ENCODE results near the gene NRXN3. TPM values are rescaled to one million over a fixed set of nuclear protein-coding genes. Genes with fewer than 3 reads are reported as not detected.
"Not testable (repeated sequence)": the region's sequence is repeated elsewhere in the genome, so short reads cannot be mapped to it uniquely, and the experiment has no call there.

NRXN3 gene
- total and polyA plus RNA-seq, 2 experiments from 2014 or later: 0.08 to 0.11 TPM

DNA sequence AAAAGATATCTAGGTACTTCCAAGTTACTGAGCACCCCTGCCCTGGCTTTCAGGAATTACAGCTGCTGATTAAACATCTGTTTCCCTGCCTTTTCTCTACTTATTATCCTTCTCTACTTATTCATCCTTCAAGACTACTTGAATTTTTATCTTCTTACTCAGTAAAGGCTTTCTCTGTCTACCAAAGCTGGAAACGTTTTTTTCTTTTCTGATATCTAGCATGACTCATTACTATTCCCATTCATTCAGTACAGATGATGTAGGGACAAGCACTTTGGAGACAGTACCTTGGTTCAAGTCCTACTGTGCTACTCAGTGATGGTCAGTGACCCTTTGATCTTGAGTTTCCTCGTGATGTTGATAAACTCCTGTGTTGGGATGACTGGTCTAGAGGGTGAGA is 848.7 kb downstream of the NRXN3 start:
- TF ChIP-seq EZH2phosphoT487 (IDR thresholded peaks at IDR 0.05; ENCODE audit: insufficient read depth, low read depth) (no peak), EZH2 (IDR thresholded peaks at IDR 0.05; ENCODE audit: insufficient read depth, poor library complexity, severe bottlenecking) (no peak)
- H3K9me3 ChIP-seq (ENCODE audit: low read depth): no peaks in the 10 kb centered on the region
- H4K20me1 ChIP-seq (ENCODE audit: insufficient read depth): no peaks in the 10 kb centered on the region
- H3K27ac ChIP-seq: no peak overlapping the region
- H3K9ac ChIP-seq: no peak overlapping the region
- no peaks in the 10 kb centered on the region for H3K27me3 ChIP-seq (replicated peaks; ENCODE audit: insufficient read depth)
- H3F3A ChIP-seq (ENCODE audit: insufficient read depth): no peaks in the 10 kb centered on the region; the same call in 1 of the 2 replicates
- no peak overlapping the region for H3K4me3 ChIP-seq
- no peak overlapping the region for H2AFZ ChIP-seq
- peak; percentile 56 for DNase-seq
- no peaks in the 10 kb centered on the region for H3K9me2 ChIP-seq (ENCODE audit: insufficient read depth)
- no peak overlapping the region for H3K4me2 ChIP-seq (ENCODE audit: unreplicated experiment)
- no peaks in the 10 kb centered on the region for H3K79me2 ChIP-seq (ENCODE audit: insufficient read depth)
- in situ Hi-C loops (cut with MboI): no loop called here
- no peaks in the 10 kb centered on the region for H3K36me3 ChIP-seq (ENCODE audit: low read depth)
- WGBS, 2 experiments (ENCODE audit: low coverage in 1 of 2, low lambda C conversion rate in 2 of 2, missing lambda C conversion rate in 2 of 2): 21 to 26% methylated on average over 2 of the region's 2 CpGs
- peaks cover 10% of the 10 kb centered on the region; the same call in 1 of the 2 replicates for H3K4me1 ChIP-seq (ENCODE audit: insufficient read depth)

DNA sequence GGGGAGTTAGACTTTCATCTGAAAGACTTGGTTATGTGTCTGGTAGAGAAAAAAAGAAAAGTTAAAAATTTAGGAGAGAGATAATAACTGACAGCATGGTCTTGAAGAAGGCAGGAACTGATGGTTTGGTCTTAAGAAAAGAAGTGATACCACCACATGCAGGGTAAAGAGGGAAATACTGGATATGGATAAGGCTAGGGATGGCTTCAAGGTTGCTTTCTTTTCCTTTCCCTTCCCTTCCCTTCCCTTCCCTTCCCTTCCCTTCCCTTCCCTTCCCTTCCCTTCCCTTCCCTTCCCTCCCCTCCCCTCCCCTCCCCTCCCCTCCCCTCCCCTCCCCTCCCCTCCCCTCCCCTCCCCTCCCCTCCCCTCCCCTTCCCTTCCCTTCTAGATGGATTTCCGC is 849.7 kb downstream of the NRXN3 start:
- H3K4me3 ChIP-seq; in situ Hi-C loops (cut with MboI); H3K27ac ChIP-seq; H3K9me2 ChIP-seq (ENCODE audit: insufficient read depth); H3K36me3 ChIP-seq (ENCODE audit: low read depth); DNase-seq; H3K9ac ChIP-seq; H3F3A ChIP-seq (ENCODE audit: insufficient read depth); H3K79me2 ChIP-seq (ENCODE audit: insufficient read depth); H3K27me3 ChIP-seq (replicated peaks; ENCODE audit: insufficient read depth); H4K20me1 ChIP-seq (ENCODE audit: insufficient read depth); H2AFZ ChIP-seq; H3K9me3 ChIP-seq (ENCODE audit: low read depth); H3K4me2 ChIP-seq (ENCODE audit: unreplicated experiment): not testable (repeated sequence)
- WGBS, 2 experiments (ENCODE audit: low coverage in 1 of 2, low lambda C conversion rate in 2 of 2, missing lambda C conversion rate in 2 of 2): 40% methylated on average over 1 of the region's 1 CpG; no CpG with 5 or more reads in 1 of the 2 experiments
- peaks cover 10% of the 10 kb centered on the region; the same call in 1 of the 2 replicates for H3K4me1 ChIP-seq (ENCODE audit: insufficient read depth)

DNA sequence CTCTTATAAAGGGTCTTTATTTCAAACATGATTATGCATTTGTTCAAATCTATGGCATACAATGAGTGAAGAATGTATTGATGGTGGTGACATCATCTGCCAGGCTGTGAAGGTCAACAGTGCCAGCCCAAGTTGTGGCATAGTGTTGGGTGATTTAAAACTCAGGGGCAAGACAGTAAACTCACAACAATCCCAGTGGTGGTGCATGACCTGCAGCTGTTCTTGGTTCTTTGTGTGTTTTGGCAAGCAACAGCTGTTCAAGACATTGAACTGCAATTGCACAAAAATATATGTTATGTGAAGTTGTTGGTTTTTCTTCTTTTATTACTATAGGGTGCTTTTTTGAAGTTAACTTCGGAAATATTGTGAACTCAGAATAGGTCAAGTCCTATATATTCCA is 851.6 kb downstream of the NRXN3 start:
- no peak overlapping the region for H3K4me3 ChIP-seq
- H2AFZ ChIP-seq: no peak overlapping the region
- no peaks in the 10 kb centered on the region; the same call in 1 of the 2 replicates for H3F3A ChIP-seq (ENCODE audit: insufficient read depth)
- no peak for DNase-seq
- no peaks in the 10 kb centered on the region for H4K20me1 ChIP-seq (ENCODE audit: insufficient read depth)
- H3K9me2 ChIP-seq (ENCODE audit: insufficient read depth): no peaks in the 10 kb centered on the region
- peaks cover 7% of the 10 kb centered on the region; the same call in 1 of the 2 replicates for H3K4me1 ChIP-seq (ENCODE audit: insufficient read depth)
- in situ Hi-C loops (cut with MboI): no loop called here
- no peak for TF ChIP-seq EZH2phosphoT487 (IDR thresholded peaks at IDR 0.05; ENCODE audit: insufficient read depth, low read depth)
- no peak for TF ChIP-seq EZH2 (IDR thresholded peaks at IDR 0.05; ENCODE audit: insufficient read depth, poor library complexity, severe bottlenecking)
- H3K27ac ChIP-seq: no peak overlapping the region
- H3K27me3 ChIP-seq (replicated peaks; ENCODE audit: insufficient read depth): no peaks in the 10 kb centered on the region
- WGBS, 2 experiments (ENCODE audit: low coverage in 1 of 2, low lambda C conversion rate in 2 of 2, missing lambda C conversion rate in 2 of 2): 35 to 66% methylated on average over 1 of the region's 1 CpG
- H3K9me3 ChIP-seq (ENCODE audit: low read depth): no peaks in the 10 kb centered on the region
- no peaks in the 10 kb centered on the region for H3K36me3 ChIP-seq (ENCODE audit: low read depth)
- H3K79me2 ChIP-seq (ENCODE audit: insufficient read depth): no peaks in the 10 kb centered on the region
- no peak overlapping the region for H3K4me2 ChIP-seq (ENCODE audit: unreplicated experiment)
- H3K9ac ChIP-seq: no peak overlapping the region

DNA sequence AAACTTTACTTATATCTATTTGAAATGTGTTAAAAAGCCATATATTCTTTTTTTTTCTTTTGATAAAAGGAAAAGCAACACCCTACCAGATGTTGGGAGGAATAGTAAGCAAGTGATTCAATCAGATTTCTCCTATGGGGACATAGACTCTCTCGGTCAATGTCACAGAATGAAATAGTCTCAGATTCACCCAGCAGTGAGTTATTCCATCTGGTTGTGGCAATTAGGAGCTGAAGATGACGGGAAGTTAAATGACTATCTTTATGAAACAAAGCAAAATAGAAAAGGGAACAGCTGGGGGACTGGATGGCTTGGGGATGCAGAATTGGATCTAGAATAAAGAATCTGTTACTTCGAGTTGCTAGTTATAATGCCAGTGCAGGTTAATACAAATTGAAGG is 857.0 kb downstream of the NRXN3 start:
- in situ Hi-C loops (cut with MboI): no loop called here
- Histone ChIP-seq H3K4me1 (ENCODE audit: insufficient read depth) (no peaks in the 10 kb centered on the region), H3K27ac (no peak overlapping the region), H3K4me2 (ENCODE audit: unreplicated experiment) (no peak overlapping the region), H3K9ac (no peak overlapping the region), H3K36me3 (ENCODE audit: low read depth) (no peaks in the 10 kb centered on the region), H2AFZ (no peak overlapping the region), H3K79me2 (ENCODE audit: insufficient read depth) (no peaks in the 10 kb centered on the region), H3K9me2 (ENCODE audit: insufficient read depth) (no peaks in the 10 kb centered on the region), H3K9me3 (ENCODE audit: low read depth) (no peaks in the 10 kb centered on the region), H3K4me3 (no peak overlapping the region), H4K20me1 (ENCODE audit: insufficient read depth) (no peaks in the 10 kb centered on the region), H3K27me3 (replicated peaks; ENCODE audit: insufficient read depth) (peaks cover 2% of the 10 kb centered on the region; the same call in 1 of the 2 replicates), H3F3A (ENCODE audit: insufficient read depth) (no peaks in the 10 kb centered on the region)
- no peak for DNase-seq
- TF ChIP-seq EZH2 (IDR thresholded peaks at IDR 0.05; ENCODE audit: insufficient read depth, poor library complexity, severe bottlenecking): no peak
- WGBS, 2 experiments (ENCODE audit: low coverage in 1 of 2, low lambda C conversion rate in 2 of 2, missing lambda C conversion rate in 2 of 2): 30 to 31% methylated on average over 3 of the region's 3 CpGs

DNA sequence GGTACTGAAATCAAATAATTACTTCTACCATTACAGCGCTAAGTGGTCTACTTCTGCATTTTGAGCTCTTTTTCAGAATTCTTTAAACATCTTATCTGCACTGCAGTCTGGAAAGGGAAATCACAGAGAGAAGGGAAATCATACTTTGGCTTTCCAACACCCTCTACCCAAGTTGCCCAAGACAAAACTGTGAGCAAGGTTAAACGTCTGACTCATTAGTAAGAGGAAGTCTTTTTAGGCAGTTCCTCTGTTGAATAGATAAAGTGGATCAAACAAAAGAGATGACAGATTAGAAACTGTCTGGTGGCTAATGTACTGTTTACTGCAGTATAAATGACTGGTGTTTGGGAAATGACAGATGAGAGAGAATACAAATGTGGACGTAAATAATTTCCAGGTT is 858.1 kb downstream of the NRXN3 start:
- H3K4me3 ChIP-seq: no peak overlapping the region
- H3K27me3 ChIP-seq (replicated peaks; ENCODE audit: insufficient read depth): peaks cover 8% of the 10 kb centered on the region; the same call in 1 of the 2 replicates
- H3K4me1 ChIP-seq (ENCODE audit: insufficient read depth): no peaks in the 10 kb centered on the region
- H3K4me2 ChIP-seq (ENCODE audit: unreplicated experiment): no peak overlapping the region
- H3K9ac ChIP-seq: no peak overlapping the region
- in situ Hi-C loops (cut with MboI): no loop called here
- H4K20me1 ChIP-seq (ENCODE audit: insufficient read depth): no peaks in the 10 kb centered on the region
- TF ChIP-seq EZH2phosphoT487 (IDR thresholded peaks at IDR 0.05; ENCODE audit: insufficient read depth, low read depth): no peak
- no peak for TF ChIP-seq EZH2 (IDR thresholded peaks at IDR 0.05; ENCODE audit: insufficient read depth, poor library complexity, severe bottlenecking)
- no peak overlapping the region for H2AFZ ChIP-seq
- no peak overlapping the region for H3K27ac ChIP-seq
- no peaks in the 10 kb centered on the region for H3K36me3 ChIP-seq (ENCODE audit: low read depth)
- H3K9me2 ChIP-seq (ENCODE audit: insufficient read depth): no peaks in the 10 kb centered on the region
- WGBS, 2 experiments (ENCODE audit: low coverage in 1 of 2, low lambda C conversion rate in 2 of 2, missing lambda C conversion rate in 2 of 2): 23 to 29% methylated on average over 3 of the region's 3 CpGs
- H3K9me3 ChIP-seq (ENCODE audit: low read depth): no peaks in the 10 kb centered on the region
- H3F3A ChIP-seq (ENCODE audit: insufficient read depth): no peaks in the 10 kb centered on the region
- no peaks in the 10 kb centered on the region for H3K79me2 ChIP-seq (ENCODE audit: insufficient read depth)
- DNase-seq: no peak
